GM10248 (cell line): Measurements from ENCODE around the gene SCAMP5.
A peak's percentile ranks its signal among the peaks of the same experiment; 100 is the strongest.

Experiments used
- CTCF ChIA-PET: fragments of 300-600 bp; sonication (Branson Sonifier 250); formaldehyde crosslinking; extraction: SDS; loops from one replicate; lab custom pipeline; 2021; ENCODE audit warnings: antibody characterized with exemption; lab: Yijun Ruan, JAX
- POLR2A ChIA-PET: fragments of 350-650 bp; sonication (Branson Sonifier 250); formaldehyde crosslinking; extraction: SDS; loops from one replicate; lab custom pipeline; 2020; ENCODE audit warnings: antibody characterized with exemption; lab: Yijun Ruan, JAX
- DNase-seq: peaks from one replicate; pipeline ENCODE4 v3.0.0; 2012; ENCODE audit errors: extremely low spot score
- TF ChIP-seq, protein P1 (sequence below): IDR thresholded peaks from 2 replicates; pipeline ENCODE4 v1.5.1; 2012; ENCODE audit warnings: mild to moderate bottlenecking, low read depth; ENCODE audit errors: extremely low read depth, missing control alignments, control extremely low read depth

Gene SCAMP5

GRCh38 chr15:75008629-75009326, 13.4 kb downstream of the SCAMP5 start:
- ChIA-PET CTCF (interaction anchor here (0.9 kb wide), 1 partner anchor 9 kb away, joined by 4 read pairs; no protein-coding TSS in a partner anchor), POLR2A (interaction anchor here (0.7 kb wide), 1 partner anchor 56 kb away, joined by 4 read pairs; no protein-coding TSS in a partner anchor)
- TF ChIP-seq, protein P1, sequence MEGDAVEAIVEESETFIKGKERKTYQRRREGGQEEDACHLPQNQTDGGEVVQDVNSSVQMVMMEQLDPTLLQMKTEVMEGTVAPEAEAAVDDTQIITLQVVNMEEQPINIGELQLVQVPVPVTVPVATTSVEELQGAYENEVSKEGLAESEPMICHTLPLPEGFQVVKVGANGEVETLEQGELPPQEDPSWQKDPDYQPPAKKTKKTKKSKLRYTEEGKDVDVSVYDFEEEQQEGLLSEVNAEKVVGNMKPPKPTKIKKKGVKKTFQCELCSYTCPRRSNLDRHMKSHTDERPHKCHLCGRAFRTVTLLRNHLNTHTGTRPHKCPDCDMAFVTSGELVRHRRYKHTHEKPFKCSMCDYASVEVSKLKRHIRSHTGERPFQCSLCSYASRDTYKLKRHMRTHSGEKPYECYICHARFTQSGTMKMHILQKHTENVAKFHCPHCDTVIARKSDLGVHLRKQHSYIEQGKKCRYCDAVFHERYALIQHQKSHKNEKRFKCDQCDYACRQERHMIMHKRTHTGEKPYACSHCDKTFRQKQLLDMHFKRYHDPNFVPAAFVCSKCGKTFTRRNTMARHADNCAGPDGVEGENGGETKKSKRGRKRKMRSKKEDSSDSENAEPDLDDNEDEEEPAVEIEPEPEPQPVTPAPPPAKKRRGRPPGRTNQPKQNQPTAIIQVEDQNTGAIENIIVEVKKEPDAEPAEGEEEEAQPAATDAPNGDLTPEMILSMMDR = no peak
- peak; percentile 73 for DNase-seq

GRCh38 chr15:75016431-75016830, 21.1 kb downstream of the SCAMP5 start:
- no peak for DNase-seq
- POLR2A ChIA-PET = no interaction called here
- TF ChIP-seq, protein P1 = no peak
- CTCF ChIA-PET = no interaction called here

- TF ChIP-seq, protein P1 = no peak
- DNase-seq = no peak
- CTCF ChIA-PET = interaction anchor here (0.7 to 3.9 kb wide), 3 partner anchors 9 to 182 kb away, joined by 3 to 19 read pairs (median 7); partner anchors contain the start of gene C15orf39
- POLR2A ChIA-PET = no interaction called here
These were observed 24.6 kb downstream of the SCAMP5 start for GRCh38 chr15:75019916-75020315.

- TF ChIP-seq, protein P1 = no peak
- ChIA-PET CTCF (interaction anchor here (1.1 to 3.9 kb wide), 4 partner anchors 7 to 183 kb away, joined by 3 to 19 read pairs (median 6); partner anchors contain the start of gene C15orf39), POLR2A (no interaction called here)
- no peak for DNase-seq
These were observed 26.0 kb downstream of the SCAMP5 start for GRCh38 chr15:75021341-75021740.

GRCh38 chr15:75022783-75023180, 27.4 kb downstream of the SCAMP5 start:
- ChIA-PET CTCF (interaction anchor here (1.3 to 10.7 kb wide), 4 partner anchors 12 to 184 kb away, joined by 6 to 167 read pairs (median 12); partner anchors contain the start of gene C15orf39), POLR2A (interaction anchor here (0.6 to 1.3 kb wide), 5 partner anchors 21 to 762 kb away, joined by 3 to 7 read pairs (median 6); no protein-coding TSS in a partner anchor)
- TF ChIP-seq, protein P1 = no peak
- no peak for DNase-seq

GRCh38 chr15:75023181-75023871, 28.0 kb downstream of the SCAMP5 start, which contains the start of gene PPCDC:
Gene PPCDC, plus strand, starts transcription at chr15:75023590. Its CDS starts 4,729 bp downstream, at chr15:75028319.
- ChIA-PET POLR2A (interaction anchor here (0.6 to 1.3 kb wide), 6 partner anchors 12 to 762 kb away, joined by 3 to 7 read pairs (median 5); no protein-coding TSS in a partner anchor), CTCF (interaction anchor here (1.3 to 10.7 kb wide), 5 partner anchors 12 to 183 kb away, joined by 3 to 167 read pairs (median 8); partner anchors contain the start of gene C15orf39)
- peak; percentile 98 for DNase-seq
- TF ChIP-seq, protein P1 = no peak
